ENCODE results near the gene CTAGE9. TPM values are rescaled to one million over a fixed set of nuclear protein-coding genes. Genes with fewer than 3 reads are reported as not detected.

CTAGE9 gene
- total RNA-seq: not detected in 2 replicates

GRCh38 chr6:131710917-131711316, at the start of gene CTAGE9:
Gene CTAGE9, minus strand, starts transcription at chr6:131711017. Its CDS starts 0 bp downstream, at chr6:131711017.

Other genes with a start within 250 kb of the CTAGE9 start
- not detected in 2 replicates for gene ARG1, start 137.8 kb downstream of the CTAGE9 start, total RNA-seq
- gene MED23, start 82.8 kb downstream of the CTAGE9 start, total RNA-seq: 30.3 and 39.7 TPM in 2 replicates
- 0.15 and 0.33 TPM in 2 replicates for gene ENPP3, start 73.7 kb downstream of the CTAGE9 start, total RNA-seq
- gene OR2A4, start 9.6 kb downstream of the CTAGE9 start, total RNA-seq: not detected in 2 replicates
- gene ENPP1, start 97.0 kb upstream of the CTAGE9 start, total RNA-seq: 18.0 and 42.0 TPM in 2 replicates
- 39.7 and 109 TPM in 2 replicates for gene CCN2, start 240.4 kb upstream of the CTAGE9 start, total RNA-seq